ENCODE measurements around the gene ARF6.
"Not testable (repeated sequence)": the region's sequence is repeated elsewhere in the genome, so short reads cannot be mapped to it uniquely, and the experiment has no call there.

Gene ARF6

GRCh38 chr14:49900973-49901372 is 8.1 kb downstream of the ARF6 start:
- TF ChIP-seq CTCF (conservative IDR thresholded peaks at IDR 0.05) (no peak), ZFX (IDR thresholded peaks at IDR 0.05) (no peak)
- no peak overlapping the region for H3K27ac ChIP-seq

GRCh38 chr14:49902679-49903246 is 9.9 kb downstream of the ARF6 start:
- not testable (repeated sequence) for H3K27ac ChIP-seq

DNA sequence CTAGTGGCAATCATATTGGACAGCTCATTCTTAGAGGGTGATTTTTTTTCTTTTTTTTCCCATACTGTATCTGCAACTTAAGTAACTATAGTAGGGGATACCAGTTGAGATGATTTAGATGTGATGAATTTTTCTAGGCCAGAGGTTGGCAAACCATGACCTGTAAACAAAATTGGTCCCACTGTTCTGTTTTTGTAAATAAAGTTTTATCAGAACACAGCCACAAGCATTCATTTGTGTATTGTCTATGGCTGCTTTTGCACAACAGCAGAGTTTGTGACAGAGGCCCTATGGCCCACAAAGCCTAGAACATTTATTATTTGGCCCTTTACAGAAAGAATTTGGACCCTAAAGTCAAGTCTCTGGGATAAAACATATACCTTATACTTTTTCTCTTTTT is 11.4 kb downstream of the ARF6 start:
- H3K27ac ChIP-seq, result no peak overlapping the region
- TF ChIP-seq CTCF (conservative IDR thresholded peaks at IDR 0.05) (no peak), ZFX (IDR thresholded peaks at IDR 0.05) (no peak)

- no peak overlapping the region for H3K27ac ChIP-seq
- TF ChIP-seq CTCF (conservative IDR thresholded peaks at IDR 0.05) (no peak), ZFX (IDR thresholded peaks at IDR 0.05) (no peak)
Measured at GRCh38 chr14:49905989-49906388, 13.1 kb downstream of the ARF6 start.

GRCh38 chr14:49907186-49907585 is 14.3 kb downstream of the ARF6 start:
- no peak overlapping the region for H3K27ac ChIP-seq

GRCh38 chr14:49908433-49908782 is 15.5 kb downstream of the ARF6 start:
- no peak for TF ChIP-seq CTCF (conservative IDR thresholded peaks at IDR 0.05)
- no peak for TF ChIP-seq ZFX (IDR thresholded peaks at IDR 0.05)
- H3K27ac ChIP-seq, result no peak overlapping the region

More at GRCh38 chr14:49907186-49907585, 14.3 kb downstream of the ARF6 start:
- TF ChIP-seq CTCF (conservative IDR thresholded peaks at IDR 0.05) (no peak), ZFX (IDR thresholded peaks at IDR 0.05) (no peak)

DNA sequence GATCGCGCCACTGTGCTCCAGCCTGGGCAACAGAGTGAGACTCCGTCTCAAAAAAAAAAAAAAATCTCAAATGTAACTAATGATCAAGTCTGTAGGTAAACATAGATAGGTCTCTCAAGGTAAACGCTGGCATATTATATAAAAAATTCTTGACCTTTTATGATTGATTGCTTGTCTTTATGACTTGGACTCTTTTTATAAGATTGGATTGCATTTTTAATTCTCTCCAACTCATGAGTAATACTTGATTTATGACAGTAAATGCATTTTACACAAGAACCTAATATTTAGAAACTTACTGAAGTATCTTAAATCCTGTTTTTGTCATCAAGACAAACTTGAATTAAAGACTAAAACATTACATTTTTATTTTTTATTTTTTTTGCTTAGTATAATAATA is 16.1 kb downstream of the ARF6 start:
- H3K27ac ChIP-seq, result no peak overlapping the region
- TF ChIP-seq CTCF (conservative IDR thresholded peaks at IDR 0.05) (no peak), ZFX (IDR thresholded peaks at IDR 0.05) (no peak)

DNA sequence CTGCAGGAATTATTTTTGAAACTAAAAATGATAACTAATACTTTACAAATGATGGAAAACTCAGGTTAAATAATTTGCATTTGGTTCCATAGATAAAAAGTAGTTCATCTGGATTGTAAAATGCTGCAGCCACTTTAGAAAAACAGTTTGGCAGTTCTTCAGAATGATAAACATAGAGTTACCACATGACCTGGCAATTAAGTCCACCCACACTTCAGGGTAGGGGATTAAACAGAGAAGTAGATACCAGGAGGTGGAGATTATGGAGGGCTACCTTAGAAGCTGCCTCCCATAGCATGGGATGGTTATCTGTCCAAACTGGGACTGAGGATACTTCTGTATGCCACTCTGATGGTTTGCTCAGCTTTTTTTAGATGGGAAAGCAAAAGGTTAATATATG is 22.2 kb downstream of the ARF6 start:
- no peak for TF ChIP-seq ZFX (IDR thresholded peaks at IDR 0.05)
- H3K27ac ChIP-seq, result no peak overlapping the region

All from C4-2B (cell line).